ENCODE measurements around the gene NDUFB8. TPM values are rescaled to one million over a fixed set of nuclear protein-coding genes. Genes with fewer than 3 reads are reported as not detected.
A peak's percentile ranks its signal among the peaks of the same experiment; 100 is the strongest.

Gene NDUFB8
- total and polyA plus RNA-seq, 2 donors (not counting 3 experiments of a cell fraction or from before 2014, with no cell fraction given) = 193 to 526 TPM

GRCh38 chr10:100481462-100482081, 48.1 kb downstream of the NDUFB8 start:
- Histone ChIP-seq H3K9ac (replicated peaks; ENCODE audit: extremely low read depth, insufficient read depth, low read length) (no peak overlapping the region), H4K20me1 (replicated peaks; ENCODE audit: control insufficient read depth, extremely low read depth, insufficient read depth, low read length) (no peaks in the 10 kb centered on the region), H3K4me3 (replicated peaks in 1 of 3; ENCODE audit: insufficient read depth in 1 of 3, low read depth in 1 of 3, low read length in 3 of 3) (peak overlapping the region; percentile 13 to 48 (median 27)), H3K9me1 (replicated peaks; ENCODE audit: control insufficient read depth, extremely low read depth, insufficient read depth, low read length) (no peaks in the 10 kb centered on the region), H3K4me2 (ENCODE audit: insufficient read depth, low read length) (peak overlapping the region; percentile 90), H3K79me2 (ENCODE audit: control insufficient read depth, insufficient read depth, low read length) (no peaks in the 10 kb centered on the region), H3K9me3 (replicated peaks; ENCODE audit: control insufficient read depth, insufficient read depth, low read length) (no peaks in the 10 kb centered on the region), H2AFZ (ENCODE audit: low read depth, low read length) (peak overlapping the region; percentile 73), H3K27me3 (ENCODE audit: control insufficient read depth in 2 of 2, insufficient read depth in 2 of 2, low read length in 2 of 2) (peaks cover 35 to 40% of the 10 kb centered on the region in 2 experiments), H3K27ac (ENCODE audit: insufficient read depth, low read depth, low read length) (no peak overlapping the region), H3K4me1 (ENCODE audit: control insufficient read depth, extremely low read depth, insufficient read depth, low read length) (peaks cover 12% of the 10 kb centered on the region), H3K36me3 (ENCODE audit: control insufficient read depth in 2 of 2, extremely low read depth in 1 of 2, insufficient read depth in 2 of 2, low read length in 2 of 2) (no peaks in the 10 kb centered on the region)
- ChIA-PET CTCF (interaction anchor here (0.7 to 6.8 kb wide), 21 partner anchors 8 to 414 kb away, joined by 3 to 78 read pairs (median 5); partner anchors contain the start of genes HIF1AN and WNT8B), POLR2A (no interaction called here)
- TF ChIP-seq POLR2AphosphoS5 (IDR thresholded peaks at IDR 0.05; ENCODE audit: insufficient read depth, low read depth, low read length) = no peak
- TF ChIP-seq EZH2 (IDR thresholded peaks at IDR 0.05; ENCODE audit: borderline replicate concordance, low read depth, low read length, severe bottlenecking) = no peak
- peak in 1 of 2 donors; percentile 2 for TF ChIP-seq CTCF (IDR thresholded peaks at IDR 0.05; ENCODE audit: extremely low read depth in 1 of 2, insufficient read depth in 1 of 2, low read depth in 1 of 2, low read length in 2 of 2)
- TF ChIP-seq MAX (IDR thresholded peaks at IDR 0.05; ENCODE audit: insufficient read depth, insufficient read length) = peak; percentile 76
- no peak for TF ChIP-seq MYC (IDR thresholded peaks at IDR 0.05; ENCODE audit: low read depth, low read length)
- TF ChIP-seq POLR2A (IDR thresholded peaks at IDR 0.05; ENCODE audit: low read depth, low read length) = no peak
- no peak for TF ChIP-seq GATA2 (IDR thresholded peaks at IDR 0.05; ENCODE audit: insufficient read depth, insufficient read length, low read depth, low read length)
- intact Hi-C loops (cut with micrococcal nuclease) (loop anchor here (1.0 to 2.0 kb wide), 3 partner anchors 27 to 47 kb away; partner anchors contain the start of gene SEC31B), dilution Hi-C loops (cut with MboI; ENCODE audit: extremely low pct_ligation_motif_present, low sequenced_read_pairs) (no loop called here)
- FAIRE-seq (peak; percentile 98), DNase-seq (ENCODE audit: low read depth, low spot score) (peak; percentile 97)
- no TSS peak for BruUV-seq (replicated peaks)
